Naive thymus-derived CD4-positive, alpha-beta T cell (primary cell): Measurements from ENCODE around the gene RASD2. TPM values are rescaled to one million over a fixed set of nuclear protein-coding genes. Genes with fewer than 3 reads are reported as not detected.

ENCODE experiments used
- ATAC-seq: fragments of 150-1000 bp; cut with Tn5 transposase; 2 replicates; pipeline ENCODE4 v1.10.0; 2021; ENCODE audit warnings: mild to moderate bottlenecking, moderate library complexity
- CTCF ChIA-PET: fragments of 350-600 bp; sonication (Branson Sonifier 250); formaldehyde crosslinking; loops from one replicate; lab custom pipeline; 2021; ENCODE audit warnings: antibody characterized with exemption; lab: Charles Lee
- POLR2A ChIA-PET: fragments of 350-600 bp; sonication (Branson Sonifier 250); formaldehyde crosslinking; loops from one replicate; lab custom pipeline; 2021; ENCODE audit warnings: antibody characterized with exemption, inconsistent platforms; lab: Charles Lee
- DNase-seq, 9 donors: peaks; one replicate each; pipeline versions ENCODE4 v3.0.0 to v3.0.0-alpha.2; 2020 to 2022; ENCODE audit warnings: mixed read lengths in 1 of 9
- H3K27ac ChIP-seq: one replicate; pipeline ENCODE4 v1.7.0; 2013; ENCODE audit warnings: mild to moderate bottlenecking, low read depth, low read length, moderate library complexity
- H3K27me3 ChIP-seq, 2 donors: one replicate each; pipeline ENCODE4 v1.7.0; 2013; ENCODE audit warnings: low read length in 2 of 2, mild to moderate bottlenecking in 2 of 2, moderate library complexity in 2 of 2; ENCODE audit not compliant: control insufficient read depth in 2 of 2, insufficient read depth in 2 of 2
- H3K36me3 ChIP-seq, 3 experiments: 1 replicate in 2 of 3; 2 replicates in 1 of 3; pipeline ENCODE4 v1.7.0; 2013; ENCODE audit warnings: low read length in 3 of 3, mild to moderate bottlenecking in 3 of 3, moderate library complexity in 1 of 3; ENCODE audit not compliant: insufficient read depth in 3 of 3, control insufficient read depth in 2 of 3
- H3K4me1 ChIP-seq, 2 donors: one replicate each; pipeline ENCODE4 v1.7.0; 2013; ENCODE audit warnings: low read length in 2 of 2, mild to moderate bottlenecking in 2 of 2, moderate library complexity in 1 of 2; ENCODE audit not compliant: control insufficient read depth in 2 of 2, insufficient read depth in 2 of 2
- H3K4me3 ChIP-seq: 2 replicates; pipeline ENCODE4 v1.7.0; 2013; ENCODE audit warnings: mild to moderate bottlenecking, low read length
- H3K9me3 ChIP-seq, 3 experiments: 1 replicate in 2 of 3; 2 replicates in 1 of 3; pipeline ENCODE4 v1.7.0; 2013; ENCODE audit warnings: low read length in 3 of 3; ENCODE audit not compliant: control insufficient read depth in 2 of 3
- H3K27ac Mint-ChIP-seq, 9 donors: one replicate each; pipeline ENCODE4 v1.8.0; 2020 to 2022; ENCODE audit warnings: mixed read lengths in 9 of 9, mild to moderate bottlenecking in 8 of 9, moderate library complexity in 5 of 9, inconsistent platforms in 2 of 9
- H3K27me3 Mint-ChIP-seq, 5 donors: one replicate each; pipeline ENCODE4 v1.8.0; 2021 to 2022; ENCODE audit warnings: mixed read lengths in 5 of 5, mild to moderate bottlenecking in 1 of 5
- H3K36me3 Mint-ChIP-seq, 5 donors: one replicate each; pipeline ENCODE4 v1.8.0; 2020 to 2022; ENCODE audit warnings: mixed read lengths in 5 of 5, mild to moderate bottlenecking in 3 of 5, inconsistent platforms in 1 of 5
- H3K4me1 Mint-ChIP-seq, 7 donors: one replicate each; pipeline ENCODE4 v1.8.0; 2020 to 2022; ENCODE audit warnings: mixed read lengths in 7 of 7, mild to moderate bottlenecking in 3 of 7, inconsistent platforms in 1 of 7
- H3K4me3 Mint-ChIP-seq, 10 donors: one replicate each; pipeline ENCODE4 v1.8.0; 2020 to 2022; ENCODE audit warnings: mild to moderate bottlenecking in 10 of 10, mixed read lengths in 10 of 10, moderate library complexity in 6 of 10, inconsistent platforms in 2 of 10
- H3K9me3 Mint-ChIP-seq, 11 donors: one replicate each; pipeline ENCODE4 v1.8.0; 2020 to 2022; ENCODE audit warnings: mixed read lengths in 11 of 11, mild to moderate bottlenecking in 4 of 11, inconsistent platforms in 1 of 11, moderate library complexity in 1 of 11
- intact Hi-C, 2 donors: fragments of 100-400 bp; cut with micrococcal nuclease; formaldehyde crosslinking; loops; one replicate each; pipeline ENCODE4 v1.15.1; 2023
- polyA plus RNA-seq, 2 donors: library from polyadenylated mRNA; unstranded; fragments of 300-500 nt; fragmentation: Illumina TruSeq; gene quantifications; one replicate each; pipeline ENCODE4 v1.2.3, GENCODE V29; 2021
- total RNA-seq, 6 experiments: library from RNA in 5 of 6; stranded (reverse) in 5 of 6; gene quantifications; 1 replicate in 5 of 6; 2 replicates in 1 of 6; pipeline ENCODE4 v1.2.3 and lab custom pipeline; 2021 to 2026

Gene RASD2
- total and polyA plus RNA-seq, 7 experiments from 2014 or later = 0.05 to 1.4 (median 0.24) TPM; not detected in 4

- Mint-ChIP-seq H3K4me1 (peaks cover 0 to 6% (median 0%) of the 10 kb centered on the region in 7 donors), H3K36me3 (no peaks in the 10 kb centered on the region), H3K27me3 (peaks cover 0 to 7% (median 0%) of the 10 kb centered on the region in 5 donors), H3K9me3 (no peaks in the 10 kb centered on the region), H3K4me3 (no peak overlapping the region), H3K27ac (no peak overlapping the region)
- DNase-seq (peak; percentile 22 to 70 (median 40)), ATAC-seq (peak; percentile 82)
- no peaks in the 10 kb centered on the region for H3K4me1 ChIP-seq
- H3K27me3 ChIP-seq = no peaks in the 10 kb centered on the region
- H3K4me3 ChIP-seq = no peak overlapping the region
- no peak overlapping the region for H3K27ac ChIP-seq
- no peaks in the 10 kb centered on the region for H3K36me3 ChIP-seq
- POLR2A ChIA-PET = no interaction called here
- CTCF ChIA-PET = interaction anchor here (0.6 to 2.3 kb wide), 15 partner anchors 9 to 309 kb away, joined by 3 to 8 read pairs (median 4); no protein-coding TSS in a partner anchor
- intact Hi-C loops = loop anchor here (1.0 to 2.0 kb wide), 5 partner anchors 153 to 542 kb away; partner anchors contain the start of gene TOM1 (in 1 of the 2)
- H3K9me3 ChIP-seq = no peaks in the 10 kb centered on the region
Observed at GRCh38 chr22:35582861-35583670, 42.4 kb downstream of the RASD2 start.

GRCh38 chr22:35586771-35587170, 46.1 kb downstream of the RASD2 start:
- Mint-ChIP-seq H3K9me3 (no peaks in the 10 kb centered on the region), H3K36me3 (no peaks in the 10 kb centered on the region), H3K27ac (no peak overlapping the region), H3K4me1 (peaks cover 0 to 3% (median 0%) of the 10 kb centered on the region in 7 donors), H3K4me3 (no peak overlapping the region), H3K27me3 (peaks cover 0 to 7% (median 0%) of the 10 kb centered on the region in 5 donors)
- Histone ChIP-seq H3K27me3 (no peaks in the 10 kb centered on the region), H3K27ac (no peak overlapping the region), H3K4me3 (no peak overlapping the region), H3K36me3 (no peaks in the 10 kb centered on the region), H3K9me3 (no peaks in the 10 kb centered on the region), H3K4me1 (no peaks in the 10 kb centered on the region)
- ChIA-PET CTCF (no interaction called here), POLR2A (no interaction called here)
- DNase-seq (no peak), ATAC-seq (no peak)
- intact Hi-C loops = no loop called here

- DNase-seq = no peak
- H3K4me3 Mint-ChIP-seq = no peak overlapping the region
- POLR2A ChIA-PET = no interaction called here
Observed at GRCh38 chr22:35587447-35587870, 46.8 kb downstream of the RASD2 start.

GRCh38 chr22:35587896-35588295, 47.3 kb downstream of the RASD2 start:
- intact Hi-C loops = no loop called here
- Histone ChIP-seq H3K36me3 (no peaks in the 10 kb centered on the region), H3K27ac (no peak overlapping the region), H3K27me3 (no peaks in the 10 kb centered on the region), H3K9me3 (no peaks in the 10 kb centered on the region), H3K4me1 (no peaks in the 10 kb centered on the region), H3K4me3 (no peak overlapping the region)
- no peak for DNase-seq
- POLR2A ChIA-PET = no interaction called here
- CTCF ChIA-PET = interaction anchor here (0.6 kb wide), 1 partner anchor 158 kb away, joined by 4 read pairs; no protein-coding TSS in a partner anchor
- Mint-ChIP-seq H3K36me3 (no peaks in the 10 kb centered on the region), H3K4me1 (peaks cover 0 to 5% (median 0%) of the 10 kb centered on the region in 7 donors), H3K9me3 (no peaks in the 10 kb centered on the region), H3K27me3 (peaks cover 0 to 9% (median 0%) of the 10 kb centered on the region in 5 donors), H3K4me3 (no peak overlapping the region), H3K27ac (no peak overlapping the region)
- ATAC-seq = no peak

More at GRCh38 chr22:35587447-35587870, 46.8 kb downstream of the RASD2 start:
- no peaks in the 10 kb centered on the region for H3K36me3 ChIP-seq
- Mint-ChIP-seq H3K4me1 (peaks cover 0 to 3% (median 0%) of the 10 kb centered on the region in 7 donors), H3K27me3 (peaks cover 0 to 7% (median 0%) of the 10 kb centered on the region in 5 donors), H3K9me3 (no peaks in the 10 kb centered on the region), H3K27ac (no peak overlapping the region), H3K36me3 (no peaks in the 10 kb centered on the region)
- H3K4me1 ChIP-seq = no peaks in the 10 kb centered on the region
- H3K27ac ChIP-seq = no peak overlapping the region
- no peaks in the 10 kb centered on the region for H3K27me3 ChIP-seq
- no peaks in the 10 kb centered on the region for H3K9me3 ChIP-seq
- intact Hi-C loops = no loop called here
- no peak overlapping the region for H3K4me3 ChIP-seq
- CTCF ChIA-PET = interaction anchor here (0.6 kb wide), 1 partner anchor 157 kb away, joined by 4 read pairs; no protein-coding TSS in a partner anchor
- no peak for ATAC-seq

- DNase-seq (no peak), ATAC-seq (peak; percentile 88)
Observed at GRCh38 chr22:35589071-35589755, 48.6 kb downstream of the RASD2 start.

GRCh38 chr22:35589756-35590093, 49.1 kb downstream of the RASD2 start:
- ChIA-PET CTCF (no interaction called here), POLR2A (no interaction called here)
- Histone ChIP-seq H3K9me3 (no peaks in the 10 kb centered on the region), H3K27ac (no peak overlapping the region), H3K4me3 (no peak overlapping the region), H3K4me1 (no peaks in the 10 kb centered on the region), H3K27me3 (no peaks in the 10 kb centered on the region), H3K36me3 (no peaks in the 10 kb centered on the region)
- H3K27ac Mint-ChIP-seq = no peak overlapping the region
- H3K4me3 Mint-ChIP-seq = no peak overlapping the region
- H3K36me3 Mint-ChIP-seq = no peaks in the 10 kb centered on the region
- intact Hi-C loops = no loop called here
- peaks cover 0 to 2% (median 0%) of the 10 kb centered on the region in 7 donors for H3K4me1 Mint-ChIP-seq
- ATAC-seq (no peak), DNase-seq (no peak)
- peaks cover 0 to 14% (median 0%) of the 10 kb centered on the region in 5 donors for H3K27me3 Mint-ChIP-seq
- no peaks in the 10 kb centered on the region for H3K9me3 Mint-ChIP-seq

More at GRCh38 chr22:35589071-35589755, 48.6 kb downstream of the RASD2 start:
- Mint-ChIP-seq H3K27me3 (peaks cover 0 to 14% (median 0%) of the 10 kb centered on the region in 5 donors), H3K9me3 (no peaks in the 10 kb centered on the region), H3K27ac (no peak overlapping the region), H3K36me3 (no peaks in the 10 kb centered on the region), H3K4me1 (peaks cover 0 to 2% (median 0%) of the 10 kb centered on the region in 7 donors), H3K4me3 (no peak overlapping the region)
- H3K4me3 ChIP-seq = no peak overlapping the region
- intact Hi-C loops = no loop called here
- POLR2A ChIA-PET = no interaction called here
- H3K4me1 ChIP-seq = no peaks in the 10 kb centered on the region
- no peaks in the 10 kb centered on the region for H3K27me3 ChIP-seq
- CTCF ChIA-PET = no interaction called here
- no peaks in the 10 kb centered on the region for H3K36me3 ChIP-seq
- H3K27ac ChIP-seq = no peak overlapping the region
- no peaks in the 10 kb centered on the region for H3K9me3 ChIP-seq
